Stimulated activated CD4-positive, alpha-beta T cell treated with anti-CD3 and anti-CD28 coated beads, TNF-alpha, amount 100 ng/mL, for 48 hours (primary cell): ENCODE results near the gene LHPP.
A peak's percentile ranks its signal among the peaks of the same experiment; 100 is the strongest.
"Not testable (repeated sequence)": the region's sequence is repeated elsewhere in the genome, so short reads cannot be mapped to it uniquely, and the experiment has no call there.

Source experiments
- DNase-seq, 3 donors: peaks; one replicate each; pipeline ENCODE4 v3.0.0-alpha.2; 2020; ENCODE audit warnings: low read depth in 3 of 3

LHPP gene

GRCh38 chr10:124605856-124606812, 144.5 kb downstream of the LHPP start:
- no peak for DNase-seq

GRCh38 chr10:124606822-124607221, 145.2 kb downstream of the LHPP start:
- DNase-seq: no peak

- no peak for DNase-seq
Observed at GRCh38 chr10:124607693-124608092, 146.1 kb downstream of the LHPP start.

- no peak for DNase-seq
Observed at GRCh38 chr10:124608093-124608721, 146.6 kb downstream of the LHPP start.

- no peak for DNase-seq
Observed at GRCh38 chr10:124609698-124610097, 148.1 kb downstream of the LHPP start.

GRCh38 chr10:124610186-124610585, 148.6 kb downstream of the LHPP start:
- DNase-seq: not testable (repeated sequence)

GRCh38 chr10:124610851-124611250, 149.2 kb downstream of the LHPP start:
- DNase-seq: not testable (repeated sequence)

- no peak for DNase-seq
Observed at GRCh38 chr10:124611738-124612137, 150.1 kb downstream of the LHPP start.

- no peak for DNase-seq
Observed at GRCh38 chr10:124612611-124613498, 151.2 kb downstream of the LHPP start.

- DNase-seq: peak; percentile 44 to 51 (median 48)
Observed at GRCh38 chr10:124614003-124614659, 152.5 kb downstream of the LHPP start.

- DNase-seq: no peak
Observed at GRCh38 chr10:124615259-124615658, 153.6 kb downstream of the LHPP start.

GRCh38 chr10:124616040-124616835, 154.6 kb downstream of the LHPP start:
- DNase-seq: no peak

- DNase-seq: no peak
Observed at GRCh38 chr10:124616836-124617130, 155.2 kb downstream of the LHPP start.

- DNase-seq: no peak
Observed at GRCh38 chr10:124618470-124619073, 156.9 kb downstream of the LHPP start.

GRCh38 chr10:124619195-124619594, 157.6 kb downstream of the LHPP start:
- DNase-seq: no peak

- DNase-seq: no peak
Observed at GRCh38 chr10:124619802-124620490, 158.3 kb downstream of the LHPP start.

GRCh38 chr10:124621637-124622036, 160.0 kb downstream of the LHPP start:
- no peak for DNase-seq

GRCh38 chr10:124622158-124622557, 160.5 kb downstream of the LHPP start:
- no peak for DNase-seq

- DNase-seq: no peak
Observed at GRCh38 chr10:124622866-124623536, 161.4 kb downstream of the LHPP start.
